Measurements from ENCODE around the gene PLAU.
"Not testable (repeated sequence)": the region's sequence is repeated elsewhere in the genome, so short reads cannot be mapped to it uniquely, and the experiment has no call there.

PLAU gene

GRCh38 chr10:73900064-73900463 is 10.9 kb upstream of the PLAU start:
- no peak for DNase-seq

- no peak for DNase-seq
Measured at GRCh38 chr10:73901261-73901660, 9.7 kb upstream of the PLAU start.

GRCh38 chr10:73902351-73902750 is 8.6 kb upstream of the PLAU start:
- no peak for DNase-seq

- DNase-seq = no peak
Measured at GRCh38 chr10:73905256-73906020, 5.5 kb upstream of the PLAU start.

- no peak for DNase-seq
Measured at GRCh38 chr10:73906524-73907447, 4.1 kb upstream of the PLAU start.

- no peak for DNase-seq
Measured at GRCh38 chr10:73907841-73908517, 3.0 kb upstream of the PLAU start.

- no peak for DNase-seq
Measured at GRCh38 chr10:73908853-73909539, 1.9 kb upstream of the PLAU start.

GRCh38 chr10:73909540-73910115 is 1.3 kb upstream of the PLAU start:
- no peak for DNase-seq

GRCh38 chr10:73910401-73910763 is 550 bp upstream of the PLAU start:
- no peak for DNase-seq

GRCh38 chr10:73911553-73912004 is 647 bp downstream of the PLAU start:
- DNase-seq = no peak

GRCh38 chr10:73914036-73914435 is 3.1 kb downstream of the PLAU start:
- no peak for DNase-seq

- DNase-seq = no peak
Measured at GRCh38 chr10:73915206-73915851, 4.4 kb downstream of the PLAU start.

GRCh38 chr10:73916761-73917470 is 6.0 kb downstream of the PLAU start:
- no peak for DNase-seq

GRCh38 chr10:73917566-73918305 is 6.8 kb downstream of the PLAU start:
- no peak for DNase-seq

GRCh38 chr10:73919481-73919880 is 8.5 kb downstream of the PLAU start:
- not testable (repeated sequence) for DNase-seq

- no peak for DNase-seq
Measured at GRCh38 chr10:73920089-73920488, 9.2 kb downstream of the PLAU start.

- DNase-seq = no peak
Measured at GRCh38 chr10:73922007-73922863, 11.3 kb downstream of the PLAU start.

- DNase-seq = no peak
Measured at GRCh38 chr10:73922864-73923133, 11.9 kb downstream of the PLAU start.

GRCh38 chr10:73923935-73924598 is 13.1 kb downstream of the PLAU start:
- DNase-seq = no peak

Measured in NCI-H1930 (cell line).